Left colon (tissue), 2 donors: Measurements from ENCODE around the gene MAGI3. TPM values are rescaled to one million over a fixed set of nuclear protein-coding genes. Genes with fewer than 3 reads are reported as not detected.
A peak's percentile ranks its signal among the peaks of the same experiment; 100 is the strongest.
"Not testable (repeated sequence)": the region's sequence is repeated elsewhere in the genome, so short reads cannot be mapped to it uniquely, and the experiment has no call there.

Experiments used
- ATAC-seq: fragments of 200-7000 bp; cut with Tn5 transposase; one replicate; pipeline ENCODE4 v1.9.1; 2020; ENCODE audit warnings: mild to moderate bottlenecking, moderate library complexity
- DNase-seq, 2 donors: peaks; one replicate each; pipeline ENCODE4 v3.0.0-alpha.2; 2020
- intact Hi-C, 2 donors: fragments of 100-400 bp; cut with DNase I in 1 of 2; cut with micrococcal nuclease in 1 of 2; formaldehyde crosslinking; loops; one replicate each; pipeline versions ENCODE4 v1.11.2 to v1.14.0; 2022; cut with DNase I, micrococcal nuclease
- total RNA-seq, 2 donors: library from RNA; stranded (reverse); fragmentation: NEBNext Ultra II Directional; extraction: Animal tissue kit (Norgen Biotek cat#: 25700); gene quantifications; one replicate each; pipeline ENCODE4 v1.2.1, GENCODE V29; 2021
- donor health status: DM: no; HTN: no; CAD: no.
- donor health status: DM: yes; HTN: yes; CAD: no.

MAGI3 gene
- total RNA-seq, 2 donors from 2014 or later: 58.2 to 78.6 TPM

GRCh38 chr1:113434081-113434873 is 44.0 kb downstream of the MAGI3 start:
- no peak for DNase-seq
- peak; percentile 81 for ATAC-seq
- intact Hi-C loops: no loop called here

GRCh38 chr1:113434874-113435175 is 44.5 kb downstream of the MAGI3 start:
- intact Hi-C loops: no loop called here
- no peak for ATAC-seq
- DNase-seq: no peak

- DNase-seq (no peak), ATAC-seq (no peak)
- intact Hi-C loops: no loop called here
These were observed 47.4 kb downstream of the MAGI3 start for GRCh38 chr1:113437554-113438341.

GRCh38 chr1:113438505-113439276 is 48.4 kb downstream of the MAGI3 start:
- ATAC-seq: peak; percentile 9

GRCh38 chr1:113439277-113439670 is 49.0 kb downstream of the MAGI3 start:
- peak; percentile 99 for ATAC-seq
- DNase-seq: no peak
- intact Hi-C loops: no loop called here

More at GRCh38 chr1:113438505-113439276, 48.4 kb downstream of the MAGI3 start:
- DNase-seq: no peak
- intact Hi-C loops: no loop called here

- ATAC-seq (no peak), DNase-seq (no peak)
- intact Hi-C loops: no loop called here
These were observed 51.8 kb downstream of the MAGI3 start for GRCh38 chr1:113442131-113442530.

- ATAC-seq (no peak), DNase-seq (no peak)
- intact Hi-C loops: no loop called here
These were observed 54.5 kb downstream of the MAGI3 start for GRCh38 chr1:113444857-113445256.

- intact Hi-C loops: no loop called here
- no peak for DNase-seq
These were observed 61.4 kb downstream of the MAGI3 start for GRCh38 chr1:113451710-113452109.

GRCh38 chr1:113452921-113453770 is 62.8 kb downstream of the MAGI3 start:
- ATAC-seq (peak; percentile 79), DNase-seq (no peak)
- intact Hi-C loops: no loop called here

More at GRCh38 chr1:113451710-113452109, 61.4 kb downstream of the MAGI3 start:
- peak; percentile 80 for ATAC-seq

GRCh38 chr1:113453771-113454083 is 63.4 kb downstream of the MAGI3 start:
- intact Hi-C loops: no loop called here
- DNase-seq: no peak

GRCh38 chr1:113455374-113455773 is 65.1 kb downstream of the MAGI3 start:
- no peak for ATAC-seq
- intact Hi-C loops: no loop called here

More at GRCh38 chr1:113453771-113454083, 63.4 kb downstream of the MAGI3 start:
- ATAC-seq: peak; percentile 20

GRCh38 chr1:113456967-113457366 is 66.7 kb downstream of the MAGI3 start:
- DNase-seq (no peak), ATAC-seq (peak; percentile 57)

More at GRCh38 chr1:113455374-113455773, 65.1 kb downstream of the MAGI3 start:
- DNase-seq: no peak

GRCh38 chr1:113459279-113459678 is 69.0 kb downstream of the MAGI3 start:
- ATAC-seq: no peak
- intact Hi-C loops: no loop called here

More at GRCh38 chr1:113456967-113457366, 66.7 kb downstream of the MAGI3 start:
- intact Hi-C loops: no loop called here

GRCh38 chr1:113467991-113468390 is 77.7 kb downstream of the MAGI3 start:
- DNase-seq (no peak), ATAC-seq (no peak)
- intact Hi-C loops: no loop called here

More at GRCh38 chr1:113459279-113459678, 69.0 kb downstream of the MAGI3 start:
- no peak for DNase-seq

- ATAC-seq, DNase-seq, intact Hi-C loops: not testable (repeated sequence)
These were observed 88.3 kb downstream of the MAGI3 start for GRCh38 chr1:113478427-113479195.

GRCh38 chr1:113479713-113480676 is 89.7 kb downstream of the MAGI3 start:
- intact Hi-C loops: no loop called here
- DNase-seq (no peak), ATAC-seq (peak; percentile 59)

- DNase-seq, intact Hi-C loops, ATAC-seq: not testable (repeated sequence)
These were observed 94.8 kb downstream of the MAGI3 start for GRCh38 chr1:113485131-113485530.
